DMS 273 (cell line): ENCODE results near the gene PPIB.

Experiments used
- DNase-seq: peaks from one replicate; lab custom pipeline; 2025; ENCODE audit not compliant: unreplicated experiment; lab: John Stamatoyannopoulos, UW

The PPIB gene

DNA sequence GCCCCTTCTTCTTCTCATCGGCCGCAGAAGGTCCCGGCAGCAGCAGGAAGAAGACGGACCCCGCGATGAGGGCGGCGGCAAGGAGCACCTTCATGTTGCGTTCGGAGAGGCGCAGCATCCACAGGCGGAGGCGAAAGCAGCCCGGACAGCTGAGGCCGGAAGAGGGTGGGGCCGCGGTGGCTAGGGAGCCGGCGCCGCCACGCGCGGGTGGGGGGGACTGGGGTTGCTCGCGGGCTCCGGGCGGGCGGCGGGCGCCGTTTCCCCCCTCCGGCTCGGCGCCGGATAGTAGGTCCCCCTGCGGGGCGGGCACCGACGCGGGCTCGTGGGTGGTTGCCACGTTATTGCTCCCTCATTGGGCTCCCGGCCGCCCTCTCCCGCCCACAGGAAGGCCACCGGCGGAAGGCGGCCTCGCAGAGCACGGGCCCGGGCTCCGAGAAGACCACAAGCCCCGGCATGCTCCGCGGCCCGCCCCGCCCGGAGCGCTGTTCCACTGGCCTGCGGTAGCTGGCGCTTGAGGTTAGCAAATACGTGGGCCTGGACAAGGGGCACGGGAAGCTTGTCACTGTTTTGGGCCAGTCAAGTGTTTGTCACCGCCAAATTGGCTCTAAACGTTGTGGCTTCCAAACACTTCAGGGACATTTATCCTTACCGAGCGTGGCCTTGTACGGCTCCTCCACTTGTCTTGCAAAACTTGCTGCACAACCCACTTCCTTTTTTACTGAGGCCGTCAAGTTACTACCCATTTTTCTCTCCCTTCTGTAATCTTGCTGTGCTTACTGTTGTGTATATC, at the start of gene PPIB:
Gene PPIB (minus strand): TSS at position 154 of the 790 bp plus-strand sequence. CDS start 36 bp downstream, at position 118.
- peak; percentile 96 for DNase-seq

DNA sequence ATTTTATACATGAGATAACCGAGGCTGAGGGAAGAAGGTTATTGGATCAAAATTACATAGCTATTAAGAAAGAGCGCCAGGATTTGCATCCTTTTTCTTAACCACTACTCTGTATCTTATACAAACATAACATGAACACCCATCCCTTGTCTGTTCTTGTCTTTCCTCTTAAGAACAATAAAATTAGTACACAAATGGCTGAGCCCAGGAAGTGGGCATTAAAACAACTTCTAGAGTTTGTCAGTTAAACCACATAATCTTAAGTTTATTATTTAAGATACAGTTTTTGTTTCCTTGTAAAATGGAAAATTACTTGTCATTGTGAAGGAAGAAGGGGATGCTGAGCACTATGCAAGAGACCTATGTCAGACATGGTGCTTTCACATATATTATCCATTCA, 48.9 kb upstream of the PPIB start:
- DNase-seq = no peak

DNA sequence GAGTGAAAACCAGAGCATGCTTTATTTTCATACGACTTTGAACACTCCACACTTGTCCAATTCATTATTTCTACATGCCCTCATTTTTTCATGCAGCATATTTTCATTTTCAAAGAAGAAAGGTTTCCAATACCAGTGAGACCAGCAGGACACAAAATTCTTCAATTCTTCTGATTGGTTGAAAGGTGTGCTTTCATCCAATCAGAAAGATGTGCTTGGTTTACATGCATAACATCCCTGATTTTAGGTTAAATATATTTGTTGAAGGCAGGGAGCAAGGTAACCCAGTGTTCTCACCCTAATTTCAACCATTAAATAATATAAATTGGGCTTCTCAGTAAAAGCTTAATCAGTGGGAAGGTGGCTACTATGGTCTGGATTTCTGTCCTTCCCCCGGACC, 47.5 kb upstream of the PPIB start:
- peak; percentile 4 for DNase-seq

DNA sequence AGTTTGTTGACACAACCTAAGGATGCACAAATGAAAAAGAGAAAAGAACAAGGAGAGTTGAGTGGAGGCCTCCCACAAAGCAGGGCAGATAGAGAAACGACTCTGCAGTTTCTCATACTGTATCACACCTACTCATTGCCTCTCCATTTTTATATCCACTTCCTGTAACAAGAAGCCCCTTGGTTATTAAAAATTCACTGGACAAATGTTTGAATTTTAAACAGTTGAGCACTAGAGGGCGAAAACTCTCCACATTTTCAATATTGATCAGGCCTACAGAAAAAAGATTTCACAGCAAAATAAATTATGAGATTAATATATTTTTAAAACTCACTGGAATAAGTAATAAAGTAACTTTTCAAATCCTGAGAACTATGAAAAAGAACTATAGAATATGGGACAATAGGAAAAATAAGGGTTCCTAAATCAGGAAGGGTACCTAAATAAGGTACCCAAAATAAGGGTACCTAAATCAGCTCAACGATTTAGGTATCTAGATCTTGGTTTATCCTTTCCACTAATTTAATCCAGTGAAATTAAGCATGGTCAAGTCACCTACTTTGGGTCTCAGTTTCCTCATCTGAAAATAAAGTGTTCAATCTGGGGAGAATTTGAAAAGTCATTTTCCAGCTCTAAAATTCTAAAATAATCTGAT, 47.0 kb upstream of the PPIB start:
- peak; percentile 47 for DNase-seq

DNA sequence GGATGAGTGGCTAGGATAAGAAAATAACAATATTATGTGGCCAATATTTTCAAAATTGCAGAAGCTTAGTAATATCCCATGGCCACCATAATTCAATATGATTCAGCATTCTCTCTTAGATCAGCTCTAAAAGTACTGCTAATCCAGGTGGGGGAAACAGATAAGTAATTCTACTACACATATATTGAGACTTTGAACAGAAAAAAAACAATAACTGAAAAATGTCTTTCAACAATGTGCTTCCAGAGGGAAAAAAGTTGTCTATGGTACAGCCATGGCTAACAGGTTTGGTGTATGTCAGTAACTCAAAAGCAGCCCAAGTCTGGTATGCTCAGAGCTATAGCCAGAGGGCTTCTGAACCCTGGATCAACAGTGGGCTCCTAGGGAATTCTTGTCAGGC, 42.4 kb upstream of the PPIB start:
- DNase-seq = no peak

DNA sequence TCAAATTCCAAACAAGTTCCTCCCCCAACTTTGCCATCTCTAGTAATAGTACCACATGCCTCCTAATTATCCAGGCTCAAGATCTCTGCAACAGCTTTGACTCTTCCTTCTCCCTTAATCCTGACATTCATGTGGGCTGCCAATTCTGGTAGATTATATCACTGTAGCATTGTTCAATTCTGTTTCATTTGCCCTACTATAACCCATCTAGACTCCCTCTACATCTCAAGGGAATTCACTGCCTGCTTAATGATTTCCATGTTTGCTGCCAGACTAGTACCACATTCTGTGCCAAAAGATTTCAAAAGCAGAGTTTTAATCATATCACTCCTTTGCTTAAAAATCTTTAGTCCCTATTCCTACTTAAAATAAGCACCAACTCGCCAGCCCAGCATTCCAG, 34.6 kb upstream of the PPIB start:
- no peak for DNase-seq

DNA sequence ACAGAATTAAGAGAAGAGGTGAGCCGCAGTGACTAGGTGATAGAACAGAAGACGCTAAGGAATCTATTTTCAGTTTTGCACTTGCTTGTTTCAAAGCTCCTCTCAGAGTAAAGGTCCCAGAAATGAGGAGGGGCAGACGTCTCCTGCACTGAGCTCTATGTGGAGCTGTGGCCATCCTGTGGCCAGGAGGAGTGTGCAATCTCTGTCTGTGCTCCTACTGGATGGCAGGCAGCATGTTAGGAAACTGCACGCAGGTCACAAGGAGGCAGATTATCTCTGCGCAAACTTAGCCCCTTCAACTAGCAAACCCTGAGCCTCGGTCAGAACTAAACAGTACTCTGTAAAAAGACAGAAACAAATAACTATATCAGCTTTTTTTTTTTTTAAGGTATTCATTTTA, 31.1 kb upstream of the PPIB start:
- no peak for DNase-seq

DNA sequence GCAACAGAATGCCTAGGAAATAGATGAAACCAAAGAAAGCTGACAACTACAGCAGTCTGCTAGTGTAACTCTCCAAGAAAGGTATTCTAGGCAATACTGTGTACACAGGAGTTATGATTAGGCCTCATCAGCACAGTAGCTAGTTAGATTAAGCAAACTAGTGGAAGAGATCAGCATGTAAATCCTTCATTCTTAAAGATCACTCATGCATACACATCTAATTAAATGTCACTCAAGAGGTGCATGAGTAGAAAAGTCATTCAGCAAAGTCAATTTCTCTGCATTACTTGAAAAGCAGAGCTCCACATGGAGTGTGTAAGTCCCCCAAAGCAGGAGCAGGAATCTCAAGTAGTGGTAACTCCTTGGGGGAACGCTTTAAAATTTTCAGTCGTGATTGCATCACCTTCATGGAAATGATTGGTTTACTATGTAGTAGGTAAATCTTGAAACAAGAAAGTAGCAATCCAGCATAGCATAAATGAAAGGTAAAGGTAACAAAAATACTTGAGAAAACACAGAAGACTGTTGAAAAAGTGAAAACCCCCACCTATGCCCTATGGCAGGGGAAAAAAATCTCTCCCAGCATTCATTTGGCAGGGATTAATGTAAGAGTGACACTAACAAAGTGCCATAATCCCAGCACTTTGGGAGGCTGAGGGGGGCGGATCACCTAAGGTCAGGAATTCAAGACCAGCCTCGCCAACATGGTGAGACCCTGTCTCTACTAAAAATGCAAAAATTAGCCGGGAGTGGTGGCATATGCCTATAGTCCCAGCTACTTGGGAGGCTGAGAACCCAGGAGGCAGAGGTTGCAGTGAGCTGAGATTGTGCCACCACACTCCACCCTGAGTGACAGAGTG, 29.4 kb upstream of the PPIB start:
- no peak for DNase-seq

DNA sequence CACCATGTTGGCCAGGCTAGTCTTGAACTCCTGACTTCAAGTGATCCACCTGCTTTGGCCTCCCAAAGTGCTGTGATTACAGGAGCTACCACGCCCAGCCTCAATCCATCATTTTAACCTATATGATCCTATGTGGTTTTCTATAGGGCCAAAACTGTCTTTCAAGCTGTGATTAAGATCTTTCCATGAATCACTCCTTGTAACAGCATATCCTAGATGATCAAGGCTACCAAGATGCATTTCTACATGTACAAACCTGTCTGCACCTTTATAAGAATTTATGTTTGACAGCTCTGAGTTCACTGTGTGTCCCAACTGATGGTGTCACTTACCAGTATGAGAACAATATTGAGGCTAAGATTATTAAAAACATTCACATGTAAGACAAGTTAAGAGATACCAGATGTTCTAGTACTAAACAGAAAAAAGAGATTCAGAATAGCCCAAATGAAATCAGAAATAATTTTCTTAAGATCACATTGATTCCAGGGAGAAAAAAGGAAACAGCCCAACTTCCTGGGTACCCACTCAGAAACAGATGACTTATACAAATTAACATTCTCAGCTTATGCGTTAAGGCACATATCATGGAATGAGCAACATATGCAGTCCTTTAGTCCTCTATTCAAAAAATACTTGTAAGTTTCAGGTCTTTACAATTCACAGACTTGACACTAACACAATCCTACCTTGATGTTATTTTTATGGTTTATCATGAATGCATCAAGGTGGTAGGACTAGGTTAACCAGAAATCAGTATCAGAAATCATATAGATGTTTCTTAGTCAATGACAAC, 24.8 kb upstream of the PPIB start:
- DNase-seq = no peak

DNA sequence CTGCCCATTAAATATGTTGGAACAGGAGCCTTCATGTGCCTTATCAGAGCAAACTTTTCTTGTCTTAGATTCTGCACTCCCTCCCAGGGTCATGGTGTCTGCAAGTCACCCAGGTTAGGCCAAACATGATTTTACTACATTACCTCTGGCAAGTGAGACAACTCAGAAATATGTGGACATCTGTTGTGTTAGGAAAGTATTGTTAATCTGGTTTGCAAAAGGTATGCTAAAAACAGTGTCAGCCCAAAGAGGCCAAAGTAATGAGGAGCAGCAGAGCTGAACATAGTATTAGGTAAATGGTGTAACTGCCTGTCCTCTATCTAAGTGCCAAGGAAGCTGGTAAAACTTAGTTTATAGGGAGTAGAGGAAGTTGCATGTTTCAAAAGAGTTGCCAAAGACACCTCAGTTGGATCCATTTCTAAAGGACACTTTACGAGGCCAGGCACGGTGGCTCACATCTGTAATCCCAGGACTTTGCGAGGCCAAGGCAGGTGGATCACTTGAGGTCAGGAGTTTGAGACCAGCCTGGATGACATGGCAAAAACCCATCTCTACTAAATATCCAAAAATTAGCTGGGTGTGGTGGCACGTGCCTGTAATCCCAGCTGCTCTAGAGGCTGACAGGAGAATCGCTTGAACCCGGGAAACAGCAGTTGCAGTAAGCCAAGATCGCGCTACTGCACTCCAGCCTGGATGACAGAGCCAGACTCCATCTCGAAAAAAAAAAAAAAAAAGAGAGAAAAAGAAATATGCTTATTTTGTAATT, 22.5 kb upstream of the PPIB start:
- DNase-seq = no peak

DNA sequence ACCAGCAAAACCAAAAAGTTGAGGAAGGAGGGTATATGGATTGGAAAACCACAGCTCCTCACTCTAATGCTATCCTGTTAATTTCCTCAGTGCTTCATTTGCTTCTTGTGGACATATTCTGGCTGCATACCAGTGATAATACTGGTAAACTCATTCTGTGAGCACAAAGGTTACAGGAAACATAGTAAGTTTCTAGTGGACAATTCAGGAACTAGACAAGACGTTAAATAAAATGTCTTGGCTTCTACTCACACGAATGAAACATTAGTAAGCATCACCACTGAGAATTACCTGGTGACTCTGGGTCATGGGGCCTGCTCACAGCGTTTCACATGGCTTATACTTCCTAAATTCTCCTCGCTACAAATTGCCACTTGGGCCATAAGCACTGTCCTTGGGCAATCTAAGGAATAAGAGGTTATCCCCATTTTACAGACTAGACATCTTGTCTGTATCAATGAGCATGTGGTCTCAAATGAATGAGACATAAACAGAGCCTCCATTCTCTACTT, 20.1 kb upstream of the PPIB start:
- DNase-seq = no peak

DNA sequence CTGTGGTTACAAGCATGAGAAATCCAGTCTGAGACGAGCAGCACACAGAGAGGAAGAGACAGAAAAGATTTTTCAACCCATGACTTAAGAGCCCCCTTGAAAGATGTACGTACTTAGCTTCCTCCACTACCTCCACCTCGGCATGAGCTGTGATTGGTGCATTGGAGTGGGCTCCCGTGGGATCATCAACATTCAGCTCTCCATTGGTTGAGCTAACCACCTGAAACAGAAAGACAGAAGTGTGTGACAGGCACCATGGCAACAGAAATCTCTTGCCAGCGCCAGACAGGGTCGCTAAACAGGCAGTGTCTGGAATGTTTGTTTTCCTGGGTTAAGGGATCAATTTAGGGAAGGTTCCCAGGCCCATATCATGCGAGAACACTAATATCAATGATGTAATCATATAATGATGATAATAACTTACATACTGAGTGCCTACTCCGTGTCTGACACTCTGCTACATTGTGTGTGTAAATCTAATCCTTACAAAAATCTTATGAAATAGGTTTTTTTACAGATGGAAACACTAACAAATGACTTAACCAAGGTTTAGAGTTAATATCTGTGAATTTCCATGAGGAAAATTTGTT, 17.5 kb upstream of the PPIB start:
- no peak for DNase-seq

DNA sequence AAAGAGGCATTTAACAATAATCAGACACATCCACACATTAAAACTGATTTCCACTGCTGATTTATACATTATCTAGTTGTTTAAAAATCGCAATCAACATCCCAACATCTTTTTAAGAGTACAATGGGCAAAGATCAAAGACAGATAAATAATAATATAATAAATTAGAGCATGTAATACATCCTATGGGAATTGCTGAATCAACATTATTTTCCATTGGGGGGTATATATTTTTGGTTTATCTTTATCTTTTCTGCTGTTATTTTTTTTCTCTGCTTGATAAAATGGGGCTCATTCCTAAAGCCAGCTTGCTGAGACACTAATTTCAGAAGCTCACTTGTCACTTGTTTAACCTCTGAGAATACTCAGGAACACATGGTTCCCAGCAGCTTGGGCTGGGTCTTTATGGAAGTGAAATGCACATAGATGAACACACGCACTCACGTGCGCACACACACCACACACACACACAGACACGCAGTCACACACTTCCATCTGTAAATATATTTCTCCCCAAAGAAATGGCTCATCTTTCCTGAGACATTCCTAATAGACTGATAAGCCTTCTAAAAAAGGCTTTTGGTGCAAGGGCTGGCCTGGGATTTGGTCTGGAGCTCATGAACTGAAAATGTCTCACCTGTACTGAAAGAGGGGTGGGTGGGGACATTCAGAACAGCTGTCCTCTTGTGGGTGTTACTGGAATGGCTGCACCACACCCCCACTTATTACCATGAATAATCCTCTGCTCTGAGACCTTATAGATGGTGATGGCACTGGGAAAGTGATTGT, 3.5 kb upstream of the PPIB start:
- DNase-seq = no peak

DNA sequence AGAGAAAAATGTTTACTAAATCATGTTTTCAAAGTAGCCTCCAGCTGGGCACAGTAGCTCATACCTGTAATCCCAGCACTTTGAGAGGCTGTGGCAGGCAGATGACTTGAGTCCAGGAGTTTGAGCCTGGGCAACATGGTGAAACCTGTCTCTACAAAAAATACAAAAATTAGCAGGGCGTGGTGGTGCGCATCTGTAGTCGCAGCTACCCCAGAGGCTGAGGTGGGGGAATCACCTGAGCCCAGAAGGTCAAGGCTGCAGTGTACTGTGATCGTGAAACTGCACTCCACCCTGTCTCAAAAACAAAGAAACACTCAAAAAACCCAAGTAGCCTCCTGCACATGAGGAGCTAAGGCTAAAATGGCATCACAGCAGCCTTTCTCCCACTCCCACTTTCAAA, 1.6 kb upstream of the PPIB start:
- DNase-seq = no peak

DNA sequence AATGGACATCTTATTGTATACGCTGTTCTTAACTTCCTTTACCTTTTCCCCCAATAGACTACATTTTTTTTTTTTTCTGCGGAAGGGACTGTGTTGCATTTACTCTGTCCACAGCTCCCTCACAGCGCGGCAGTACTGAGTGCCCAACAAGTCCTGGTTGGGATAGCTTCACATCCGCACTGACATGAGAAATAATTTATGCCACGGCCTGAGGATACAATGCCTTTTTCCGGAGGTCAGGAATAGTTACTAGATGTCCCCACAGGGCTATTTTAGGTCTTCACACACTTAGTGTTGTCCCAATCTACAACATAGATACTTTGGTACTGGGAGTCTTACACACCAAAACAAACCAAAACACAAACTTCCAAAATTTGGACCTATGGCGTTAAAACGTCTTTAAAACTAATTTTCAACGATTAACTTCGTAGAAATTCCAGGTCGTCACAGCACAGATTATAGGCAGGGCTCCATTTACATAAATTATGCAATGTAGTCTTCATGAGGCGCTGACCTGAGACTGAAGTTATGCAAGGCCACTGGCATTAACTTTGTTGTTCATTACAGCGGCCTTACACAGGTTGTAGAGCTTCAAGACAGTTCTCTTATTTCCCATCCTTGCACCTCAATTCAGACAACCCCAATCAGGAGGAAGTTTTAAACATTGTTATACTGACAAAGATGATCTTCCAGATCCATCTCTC, 989 bp upstream of the PPIB start:
- DNase-seq = peak; percentile 36

DNA sequence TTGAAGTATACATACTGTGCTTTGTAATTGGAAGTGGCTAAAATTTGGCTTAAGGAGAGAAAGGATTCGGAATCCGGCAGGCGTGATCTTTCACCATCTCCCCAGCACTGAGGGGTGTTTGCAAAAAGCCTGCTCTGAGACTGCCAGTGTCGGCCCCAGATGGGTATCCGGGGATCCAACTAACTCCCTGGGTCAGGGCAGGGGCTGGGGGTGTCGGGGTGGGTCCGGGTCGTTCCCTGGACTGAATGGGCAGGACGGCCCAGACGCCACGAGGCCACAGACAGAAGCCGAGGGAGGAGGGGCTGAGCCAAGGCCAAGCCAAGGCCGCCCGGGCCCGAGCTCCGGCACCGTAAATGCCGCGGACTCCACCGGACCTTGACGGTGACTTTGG, 349 bp downstream of the PPIB start:
- DNase-seq = no peak

DNA sequence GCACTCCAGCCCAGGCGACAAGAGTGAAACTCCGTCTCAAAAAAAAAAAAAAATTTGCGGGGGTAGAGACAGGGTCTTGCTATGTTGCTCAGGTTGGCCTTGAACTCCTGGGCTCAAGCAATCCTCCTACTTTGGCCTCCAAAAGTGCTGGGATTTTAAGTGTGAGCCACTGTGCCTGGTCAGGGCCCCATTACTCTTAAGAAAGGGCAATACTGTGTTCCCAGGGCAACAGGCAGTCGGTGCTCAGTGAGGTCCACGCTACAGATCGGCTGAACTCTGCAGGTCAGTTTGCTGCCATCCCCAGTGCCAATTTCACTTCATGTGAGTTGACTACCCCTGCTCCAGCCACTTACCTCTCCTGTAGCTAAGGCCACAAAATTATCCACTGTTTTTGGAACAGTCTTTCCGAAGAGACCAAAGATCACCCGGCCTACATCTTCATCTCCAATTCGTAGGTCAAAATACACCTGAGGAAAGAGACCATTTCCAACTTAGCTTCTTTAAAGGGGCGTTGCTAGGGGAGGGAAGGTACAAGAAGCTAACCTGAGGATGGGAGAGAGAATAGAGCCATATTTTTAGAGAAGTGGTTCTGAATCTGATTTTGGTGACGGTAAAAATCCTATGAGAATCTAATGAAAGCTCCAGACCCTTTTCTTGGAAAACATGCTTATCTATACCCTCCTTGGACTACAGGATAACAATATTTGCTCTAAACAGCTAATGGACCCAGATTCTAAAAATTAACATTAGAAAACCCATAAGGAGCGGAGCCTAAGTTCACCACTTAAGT, 939 bp downstream of the PPIB start:
- DNase-seq = no peak
